Neural cell (in vitro differentiated cells): ENCODE measurements around the gene MYLIP. TPM values are rescaled to one million over a fixed set of nuclear protein-coding genes. Genes with fewer than 3 reads are reported as not detected.

Source experiments
- H2AFZ ChIP-seq: fragments of 200-600, 300-800 bp; sonication (generic), shearing (Covaris generic); 2 replicates; pipeline ENCODE4 v1.6.0; 2014; ENCODE audit warnings: low read depth, mild to moderate bottlenecking, antibody characterized with exemption, low read length, moderate library complexity
- H3F3A ChIP-seq: fragments of 200-600 bp; shearing (Covaris generic); 2 replicates; pipeline ENCODE4 v1.6.1; 2016; ENCODE audit warnings: mild to moderate bottlenecking, moderate library complexity, mixed read lengths, antibody characterized with exemption, low read length; ENCODE audit not compliant: insufficient read depth, poor library complexity, severe bottlenecking
- H3K27ac ChIP-seq: fragments of 200-600, 300-800 bp; sonication (generic), shearing (Covaris generic); 2 replicates; pipeline ENCODE4 v1.5.1; 2014; ENCODE audit warnings: mild to moderate bottlenecking, low read length, moderate library complexity
- H3K27me3 ChIP-seq: fragments of 300-800, 200-600 bp; sonication (generic), shearing (Covaris generic); 2 replicates; pipeline ENCODE4 v1.6.0; 2014; ENCODE audit warnings: mild to moderate bottlenecking, low read depth, low read length, moderate library complexity; ENCODE audit not compliant: insufficient read depth
- H3K36me3 ChIP-seq: fragments of 300-800, 200-600 bp; sonication (generic), shearing (Covaris generic); 2 replicates; pipeline ENCODE4 v1.5.1; 2014; ENCODE audit warnings: mild to moderate bottlenecking, antibody characterized with exemption, low read length, moderate library complexity; ENCODE audit not compliant: insufficient read depth
- H3K4me2 ChIP-seq: fragments of 300-800, 200-600 bp; sonication (generic), shearing (Covaris generic); 2 replicates; pipeline ENCODE4 v1.6.0; 2014; ENCODE audit warnings: mild to moderate bottlenecking, low read length
- H3K4me3 ChIP-seq: fragments of 300-800, 200-600 bp; sonication (generic), shearing (Covaris generic); 2 replicates; pipeline ENCODE4 v1.5.1; 2014; ENCODE audit warnings: mild to moderate bottlenecking, low read length, moderate library complexity
- H3K79me2 ChIP-seq: fragments of 200-600 bp; shearing (Covaris generic); replicated peaks from 2 replicates; pipeline ENCODE4 v1.6.0; 2014; ENCODE audit warnings: mild to moderate bottlenecking, low read length, moderate library complexity; ENCODE audit not compliant: insufficient read depth
- H3K9ac ChIP-seq: fragments of 300-800, 200-600 bp; sonication (generic), shearing (Covaris generic); 2 replicates; pipeline ENCODE4 v1.6.1; 2016; ENCODE audit warnings: mild to moderate bottlenecking, low read length, mixed read lengths
- H3K9me2 ChIP-seq: fragments of 200-600 bp; shearing (Covaris generic); 2 replicates; pipeline ENCODE4 v1.6.1; 2016; ENCODE audit warnings: mild to moderate bottlenecking, low read length, mixed read lengths; ENCODE audit not compliant: insufficient read depth
- H3K9me3 ChIP-seq: fragments of 200-600, 300-800 bp; sonication (generic), shearing (Covaris generic); 2 replicates; pipeline ENCODE4 v1.6.1; 2016; ENCODE audit warnings: mild to moderate bottlenecking, mixed run types, low read length, moderate library complexity, mixed read lengths
- H4K20me1 ChIP-seq: fragments of 200-600 bp; shearing (Covaris generic); 2 replicates; pipeline ENCODE4 v1.6.1; 2016; ENCODE audit warnings: mild to moderate bottlenecking, mixed run types; ENCODE audit not compliant: insufficient read depth
- CTCF ChIP-seq: fragments of 450-650 bp; IDR thresholded peaks from 2 replicates; pipeline ENCODE4 v1.5.1; 2014; ENCODE audit warnings: antibody characterized with exemption, mild to moderate bottlenecking, moderate library complexity; ENCODE audit not compliant: poor library complexity, severe bottlenecking
- EP300 ChIP-seq: fragments of 450-650 bp; conservative IDR thresholded peaks from 2 replicates; pipeline ENCODE4 v1.6.1; 2014; ENCODE audit warnings: antibody characterized with exemption, mild to moderate bottlenecking, moderate library complexity; ENCODE audit not compliant: poor library complexity, severe bottlenecking
- EZH2 ChIP-seq: fragments of 200-600, 300-800 bp; shearing (Covaris generic), sonication (generic); IDR thresholded peaks from 2 replicates; pipeline ENCODE4 v1.6.1; 2014; ENCODE audit warnings: antibody characterized with exemption, low read length, borderline replicate concordance, mild to moderate bottlenecking; ENCODE audit not compliant: insufficient read depth, poor library complexity, severe bottlenecking
- MXI1 ChIP-seq: fragments of 450-650 bp; conservative IDR thresholded peaks from 2 replicates; pipeline ENCODE4 v1.6.1; 2014; ENCODE audit warnings: antibody characterized with exemption, mild to moderate bottlenecking; ENCODE audit not compliant: poor library complexity, severe bottlenecking
- POLR2AphosphoS5 ChIP-seq: IDR thresholded peaks from 2 replicates; pipeline ENCODE4 v1.6.1; 2012
- RAD21 ChIP-seq: fragments of 450-650 bp; conservative IDR thresholded peaks from 2 replicates; pipeline ENCODE4 v1.6.1; 2014; ENCODE audit warnings: antibody characterized with exemption, mild to moderate bottlenecking, moderate library complexity
- REST ChIP-seq: IDR thresholded peaks from 2 replicates; pipeline ENCODE4 v1.6.1; 2012; ENCODE audit warnings: borderline replicate concordance
- SMC3 ChIP-seq: fragments of 450-650 bp; conservative IDR thresholded peaks from 2 replicates; pipeline ENCODE4 v1.6.1; 2014; ENCODE audit warnings: antibody characterized with exemption, mild to moderate bottlenecking, moderate library complexity; ENCODE audit not compliant: poor library complexity
- TAF1 ChIP-seq: IDR thresholded peaks from 2 replicates; pipeline ENCODE4 v1.6.1; 2012; ENCODE audit warnings: low read depth
- polyA plus RNA-seq: library from polyadenylated mRNA; depleted of rRNA; stranded (reverse); fragments of >200 nt; gene quantifications from 2 replicates; pipeline ENCODE4 v1.2.3, GENCODE V29; 2014

The MYLIP gene
- polyA plus RNA-seq, 1 donor from 2014 or later: 8.1 TPM

GRCh38 chr6:16108921-16109658 is 19.8 kb upstream of the MYLIP start:
- Histone ChIP-seq H3K9me2 (no peaks in the 10 kb centered on the region), H3K79me2 (no peaks in the 10 kb centered on the region), H3K36me3 (no peaks in the 10 kb centered on the region), H3K27me3 (no peaks in the 10 kb centered on the region), H3K9me3 (no peaks in the 10 kb centered on the region), H3F3A (no peaks in the 10 kb centered on the region), H3K4me2 (no peak overlapping the region), H3K9ac (no peak overlapping the region), H3K4me3 (no peak overlapping the region), H3K27ac (no peak overlapping the region), H2AFZ (no peak overlapping the region), H4K20me1 (no peaks in the 10 kb centered on the region)
- no peak for TF ChIP-seq CTCF
- no peak for TF ChIP-seq TAF1
- TF ChIP-seq MXI1: no peak
- no peak for TF ChIP-seq SMC3

- no peak overlapping the region for H3K4me2 ChIP-seq
- H3K9me2 ChIP-seq: no peaks in the 10 kb centered on the region
- no peaks in the 10 kb centered on the region for H3K36me3 ChIP-seq
- no peak overlapping the region for H3K4me3 ChIP-seq
- TF ChIP-seq EP300: no peak
- no peak for TF ChIP-seq TAF1
- no peak for TF ChIP-seq CTCF
- no peak for TF ChIP-seq RAD21
- no peak for TF ChIP-seq REST
- no peak for TF ChIP-seq MXI1
- no peak for TF ChIP-seq SMC3
- TF ChIP-seq POLR2AphosphoS5: no peak
- no peak for TF ChIP-seq EZH2
- H3K9ac ChIP-seq: no peak overlapping the region
- no peaks in the 10 kb centered on the region for H3F3A ChIP-seq
- H3K27me3 ChIP-seq: no peaks in the 10 kb centered on the region
- no peak overlapping the region for H3K27ac ChIP-seq
- H3K79me2 ChIP-seq: no peaks in the 10 kb centered on the region
- no peaks in the 10 kb centered on the region for H3K9me3 ChIP-seq
- no peaks in the 10 kb centered on the region for H4K20me1 ChIP-seq
- H2AFZ ChIP-seq: no peak overlapping the region
These were observed 19.1 kb upstream of the MYLIP start for GRCh38 chr6:16109659-16110305.
